ENCODE measurements around the gene MAP2K3.

MAP2K3 gene

DNA sequence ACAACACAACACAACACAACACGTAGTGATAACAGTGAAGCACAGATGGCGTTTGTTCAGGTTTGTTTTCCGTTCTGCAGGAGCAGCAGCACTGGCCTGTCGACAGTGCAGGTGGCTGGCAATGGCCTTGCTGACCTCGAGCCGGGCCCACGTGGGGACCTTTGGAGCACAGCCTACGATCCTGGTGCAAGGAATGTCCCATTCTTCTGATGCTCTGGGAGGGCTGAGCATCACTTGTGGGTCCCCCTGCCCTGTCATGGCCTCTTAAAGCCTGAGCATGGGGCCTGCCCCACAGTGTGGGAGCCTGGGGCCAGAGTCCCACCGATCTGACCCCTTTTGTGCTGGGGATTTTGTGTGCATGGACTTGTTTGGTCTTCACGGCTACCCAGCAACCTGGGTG is 6.8 kb downstream of the MAP2K3 start:
- no peaks in the 10 kb centered on the region for H3K27me3 ChIP-seq (ENCODE audit: insufficient read depth, low read length)
- no peak overlapping the region for H3K4me3 ChIP-seq (ENCODE audit: low read depth, low read length)
- H3K27ac ChIP-seq (ENCODE audit: low read depth, low read length) = no peak overlapping the region
- H3K4me1 ChIP-seq (ENCODE audit: control insufficient read depth, insufficient read depth, low read length, unreplicated experiment) = peaks cover 35% of the 10 kb centered on the region
- H3K36me3 ChIP-seq (ENCODE audit: insufficient read depth, low read length) = no peaks in the 10 kb centered on the region
- no peak overlapping the region for H2AFZ ChIP-seq (ENCODE audit: low read length, unreplicated experiment)
- H3K79me2 ChIP-seq (ENCODE audit: control insufficient read depth, insufficient read depth, low read length, unreplicated experiment) = peaks cover 92% of the 10 kb centered on the region

DNA sequence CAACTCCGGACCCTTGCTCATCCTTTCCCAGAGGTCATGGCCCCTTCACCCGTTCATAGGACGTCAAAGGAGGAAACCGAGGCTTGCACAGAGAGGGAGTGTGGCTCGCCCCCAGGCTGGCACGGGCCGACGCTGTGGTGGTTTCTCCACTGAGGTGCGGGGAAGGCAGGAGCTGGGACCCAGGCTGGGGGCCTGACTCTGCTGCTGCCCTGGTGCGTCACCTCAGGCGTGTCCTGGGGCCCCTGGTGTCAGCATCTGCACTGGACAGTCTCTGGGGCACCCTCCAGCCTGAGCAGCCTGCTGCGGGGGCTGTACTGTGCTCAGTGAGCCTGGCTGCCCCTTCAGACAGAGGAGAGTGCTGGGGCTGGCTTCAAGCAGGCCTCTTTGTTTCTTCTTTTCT is 7.4 kb downstream of the MAP2K3 start:
- Histone ChIP-seq H3K27ac (ENCODE audit: low read depth, low read length) (no peak overlapping the region), H3K36me3 (ENCODE audit: insufficient read depth, low read length) (no peaks in the 10 kb centered on the region), H3K27me3 (ENCODE audit: insufficient read depth, low read length) (no peaks in the 10 kb centered on the region), H3K4me3 (ENCODE audit: low read depth, low read length) (no peak overlapping the region), H3K79me2 (ENCODE audit: control insufficient read depth, insufficient read depth, low read length, unreplicated experiment) (peaks cover 94% of the 10 kb centered on the region), H2AFZ (ENCODE audit: low read length, unreplicated experiment) (no peak overlapping the region), H3K4me1 (ENCODE audit: control insufficient read depth, insufficient read depth, low read length, unreplicated experiment) (peaks cover 32% of the 10 kb centered on the region)

DNA sequence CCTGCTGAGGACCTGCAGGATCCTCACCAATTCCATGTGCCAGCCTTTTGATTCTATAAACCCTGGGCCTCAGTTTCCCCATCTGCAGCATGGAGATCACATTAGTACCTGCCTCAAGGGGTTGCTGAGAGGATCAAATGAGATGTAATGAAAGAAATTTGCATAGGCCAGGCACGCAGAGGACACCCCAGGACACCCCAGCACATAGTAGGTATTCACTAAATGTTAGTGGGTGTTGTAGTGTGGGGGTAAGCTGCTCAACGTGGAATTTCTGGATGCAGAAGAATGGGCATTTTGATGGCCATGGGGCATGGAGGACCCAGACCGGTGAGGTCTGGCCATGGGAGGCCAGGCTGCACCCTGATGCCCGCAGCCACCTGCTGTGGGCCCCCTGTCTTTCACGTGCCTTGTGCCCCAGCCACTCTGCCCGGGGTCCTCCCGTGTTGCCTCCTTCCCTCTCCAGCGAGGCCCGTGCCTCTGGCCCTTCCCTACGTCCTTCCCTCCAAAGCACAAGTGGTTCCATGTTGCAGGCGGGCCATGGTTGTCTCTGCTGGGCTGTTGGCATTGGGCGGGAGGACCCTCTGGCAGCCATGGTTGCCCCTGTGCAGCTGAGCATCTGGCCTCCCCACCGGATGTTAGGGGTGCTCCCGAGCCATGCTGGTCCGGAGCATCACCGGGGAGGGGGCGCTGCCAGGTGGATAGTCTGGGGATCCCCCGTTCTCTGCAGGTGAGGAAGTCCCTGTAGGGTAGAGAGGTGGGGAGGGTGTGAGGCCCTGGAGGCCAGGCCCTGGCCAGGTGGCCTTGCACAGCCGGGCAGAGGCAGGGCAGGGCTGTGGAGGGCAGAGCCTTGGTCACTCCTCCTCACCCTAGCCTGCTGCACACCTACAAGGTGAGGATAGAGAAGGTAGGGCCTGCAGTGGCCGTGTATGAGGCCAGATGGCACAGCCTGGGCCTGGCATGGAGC is 8.6 kb downstream of the MAP2K3 start:
- no peak overlapping the region for H3K4me3 ChIP-seq (ENCODE audit: low read depth, low read length)
- H2AFZ ChIP-seq (ENCODE audit: low read length, unreplicated experiment) = no peak overlapping the region
- no peaks in the 10 kb centered on the region for H3K27me3 ChIP-seq (ENCODE audit: insufficient read depth, low read length)
- H3K36me3 ChIP-seq (ENCODE audit: insufficient read depth, low read length) = no peaks in the 10 kb centered on the region
- H3K79me2 ChIP-seq (ENCODE audit: control insufficient read depth, insufficient read depth, low read length, unreplicated experiment) = peaks cover 92% of the 10 kb centered on the region
- peaks cover 22% of the 10 kb centered on the region for H3K4me1 ChIP-seq (ENCODE audit: control insufficient read depth, insufficient read depth, low read length, unreplicated experiment)
- H3K27ac ChIP-seq (ENCODE audit: low read depth, low read length) = no peak overlapping the region

- Histone ChIP-seq H3K27ac (ENCODE audit: low read depth, low read length) (no peak overlapping the region), H3K27me3 (ENCODE audit: insufficient read depth, low read length) (no peaks in the 10 kb centered on the region), H3K4me3 (ENCODE audit: low read depth, low read length) (no peak overlapping the region), H3K36me3 (ENCODE audit: insufficient read depth, low read length) (no peaks in the 10 kb centered on the region), H2AFZ (ENCODE audit: low read length, unreplicated experiment) (no peak overlapping the region), H3K4me1 (ENCODE audit: control insufficient read depth, insufficient read depth, low read length, unreplicated experiment) (peaks cover 15% of the 10 kb centered on the region), H3K79me2 (ENCODE audit: control insufficient read depth, insufficient read depth, low read length, unreplicated experiment) (peaks cover 85% of the 10 kb centered on the region)
Measured at GRCh38 chr17:21293831-21294210, 9.3 kb downstream of the MAP2K3 start.

DNA sequence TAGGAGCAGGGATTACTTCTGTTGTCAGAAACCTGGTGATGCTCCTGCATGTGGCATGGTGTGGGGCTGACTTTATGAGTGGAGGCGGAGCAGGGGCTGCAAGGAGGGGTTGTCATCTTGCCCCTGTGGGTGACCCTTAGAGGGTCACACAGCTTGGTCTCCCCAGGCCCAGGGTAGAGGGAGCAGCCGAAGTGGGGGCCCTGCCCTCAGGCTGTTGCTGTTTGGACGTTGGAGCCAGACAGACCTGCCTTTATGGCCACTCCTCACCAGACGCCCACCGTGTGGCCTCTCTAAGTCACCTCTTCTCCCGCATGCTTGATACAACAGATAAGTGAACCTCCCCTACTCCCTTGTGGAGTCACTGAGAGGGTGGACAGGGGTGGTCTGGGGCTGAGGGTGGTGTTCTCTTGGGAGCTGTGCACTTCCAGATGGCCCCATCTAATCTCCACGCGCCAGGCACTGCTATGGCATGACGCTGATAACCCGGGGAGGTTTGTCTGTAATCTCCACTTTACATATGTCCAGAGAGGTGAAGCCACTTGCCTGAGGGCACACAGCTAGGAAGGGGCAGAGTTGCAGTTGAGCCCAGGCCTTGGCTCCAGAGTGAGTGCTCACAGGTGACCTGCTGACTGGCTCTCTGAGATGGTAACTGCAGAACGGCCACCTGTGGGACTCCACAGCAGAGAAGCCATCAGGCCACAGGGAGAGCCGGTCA is 10.0 kb downstream of the MAP2K3 start:
- Histone ChIP-seq H3K4me1 (ENCODE audit: control insufficient read depth, insufficient read depth, low read length, unreplicated experiment) (peaks cover 9% of the 10 kb centered on the region), H3K4me3 (ENCODE audit: low read depth, low read length) (no peak overlapping the region), H3K27me3 (ENCODE audit: insufficient read depth, low read length) (no peaks in the 10 kb centered on the region), H3K79me2 (ENCODE audit: control insufficient read depth, insufficient read depth, low read length, unreplicated experiment) (peaks cover 78% of the 10 kb centered on the region), H3K36me3 (ENCODE audit: insufficient read depth, low read length) (no peaks in the 10 kb centered on the region), H2AFZ (ENCODE audit: low read length, unreplicated experiment) (no peak overlapping the region), H3K27ac (ENCODE audit: low read depth, low read length) (no peak overlapping the region)

- Histone ChIP-seq H2AFZ (ENCODE audit: low read length, unreplicated experiment) (no peak overlapping the region), H3K4me1 (ENCODE audit: control insufficient read depth, insufficient read depth, low read length, unreplicated experiment) (peaks cover under 1% of the 10 kb centered on the region), H3K79me2 (ENCODE audit: control insufficient read depth, insufficient read depth, low read length, unreplicated experiment) (peaks cover 70% of the 10 kb centered on the region), H3K27ac (ENCODE audit: low read depth, low read length) (no peak overlapping the region), H3K36me3 (ENCODE audit: insufficient read depth, low read length) (peaks cover 5% of the 10 kb centered on the region; the same call in 1 of the 2 replicates), H3K4me3 (ENCODE audit: low read depth, low read length) (no peak overlapping the region), H3K27me3 (ENCODE audit: insufficient read depth, low read length) (no peaks in the 10 kb centered on the region)
Measured at GRCh38 chr17:21295036-21295952, 10.8 kb downstream of the MAP2K3 start.

DNA sequence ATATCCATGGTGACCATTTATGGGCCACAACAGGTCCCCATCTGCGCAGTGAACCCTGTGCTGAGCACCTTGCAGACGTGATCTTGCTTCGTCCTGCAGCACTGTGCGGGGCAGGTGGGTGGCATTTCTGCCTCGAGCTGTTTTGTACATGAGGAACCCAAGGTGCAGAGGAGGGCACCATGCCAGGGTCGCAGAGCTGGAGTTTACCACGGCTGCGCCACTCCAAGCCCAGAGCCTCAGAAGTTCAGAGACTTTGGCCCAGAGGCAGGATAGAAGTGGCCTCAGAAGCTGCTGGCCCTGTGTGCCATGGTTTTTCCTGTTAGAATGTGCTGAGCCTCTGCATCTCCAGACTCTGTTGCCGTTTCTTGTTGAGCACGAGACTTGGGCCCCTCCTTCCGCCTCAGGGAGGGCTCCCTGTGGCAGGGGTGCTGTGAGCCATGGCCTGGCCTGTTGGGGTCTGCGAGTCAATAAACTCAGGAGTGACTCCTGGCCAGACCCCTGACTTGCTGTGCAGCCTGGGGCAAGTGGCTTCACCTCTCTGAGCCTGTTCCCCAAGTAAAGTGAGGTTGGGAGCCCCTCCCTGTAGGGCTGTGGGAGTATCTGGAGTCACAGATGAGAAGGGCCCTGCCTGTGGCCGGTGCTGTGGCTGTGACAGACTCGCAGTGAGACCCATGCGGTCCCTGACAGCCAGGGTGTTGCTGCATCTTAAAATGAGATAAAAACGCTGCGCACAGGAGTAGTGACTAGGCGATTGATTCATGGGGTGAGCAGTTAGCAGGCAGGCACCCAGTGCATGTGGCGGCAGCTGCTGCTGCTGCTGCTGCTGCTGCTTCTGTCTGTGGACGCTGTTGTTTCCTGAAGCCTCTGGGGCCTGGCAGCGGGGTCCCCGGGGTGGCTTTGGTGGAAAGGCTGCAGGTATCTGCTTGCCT is 11.8 kb downstream of the MAP2K3 start:
- Histone ChIP-seq H3K27ac (ENCODE audit: low read depth, low read length) (no peak overlapping the region), H3K79me2 (ENCODE audit: control insufficient read depth, insufficient read depth, low read length, unreplicated experiment) (peaks cover 61% of the 10 kb centered on the region), H3K36me3 (ENCODE audit: insufficient read depth, low read length) (peaks cover 7% of the 10 kb centered on the region; the same call in 1 of the 2 replicates)

DNA sequence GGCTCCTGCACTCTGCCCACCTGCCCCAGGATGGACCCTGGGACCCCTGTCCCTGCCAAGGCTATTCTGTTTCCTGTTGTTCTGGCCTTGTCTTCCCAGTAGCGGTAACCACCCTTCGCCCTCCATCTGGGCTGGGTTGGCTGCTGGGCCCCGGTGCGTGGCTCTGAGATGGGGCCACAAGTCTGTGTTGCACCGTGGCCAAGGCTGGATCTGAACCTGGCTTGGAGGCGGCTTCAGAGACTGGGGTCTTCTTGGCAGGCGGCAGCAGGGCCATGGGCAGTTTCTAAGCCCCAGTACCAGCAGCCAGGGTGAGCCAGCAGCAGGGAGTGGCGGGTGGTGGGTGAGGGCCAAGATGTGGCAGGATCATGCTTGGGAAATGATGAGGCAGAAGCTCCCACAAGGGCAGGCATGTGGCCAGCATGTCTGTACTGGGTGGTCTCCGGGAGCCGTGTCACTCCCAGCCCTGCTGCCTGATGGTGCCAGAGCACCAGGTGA is 12.6 kb downstream of the MAP2K3 start:
- H3K4me3 ChIP-seq (ENCODE audit: low read depth, low read length) = no peak overlapping the region
- peaks cover 54% of the 10 kb centered on the region for H3K79me2 ChIP-seq (ENCODE audit: control insufficient read depth, insufficient read depth, low read length, unreplicated experiment)
- no peaks in the 10 kb centered on the region for H3K27me3 ChIP-seq (ENCODE audit: insufficient read depth, low read length)
- H3K4me1 ChIP-seq (ENCODE audit: control insufficient read depth, insufficient read depth, low read length, unreplicated experiment) = no peaks in the 10 kb centered on the region
- H2AFZ ChIP-seq (ENCODE audit: low read length, unreplicated experiment) = no peak overlapping the region
- peaks cover 7% of the 10 kb centered on the region; the same call in 1 of the 2 replicates for H3K36me3 ChIP-seq (ENCODE audit: insufficient read depth, low read length)
- H3K27ac ChIP-seq (ENCODE audit: low read depth, low read length) = no peak overlapping the region

More for the DNA sequence above, 11.8 kb downstream of the MAP2K3 start:
- H3K4me1 ChIP-seq (ENCODE audit: control insufficient read depth, insufficient read depth, low read length, unreplicated experiment) = no peaks in the 10 kb centered on the region
- no peak overlapping the region for H3K4me3 ChIP-seq (ENCODE audit: low read depth, low read length)
- no peak overlapping the region for H2AFZ ChIP-seq (ENCODE audit: low read length, unreplicated experiment)
- H3K27me3 ChIP-seq (ENCODE audit: insufficient read depth, low read length) = no peaks in the 10 kb centered on the region

- no peaks in the 10 kb centered on the region for H3K27me3 ChIP-seq (ENCODE audit: insufficient read depth, low read length)
- H2AFZ ChIP-seq (ENCODE audit: low read length, unreplicated experiment) = no peak overlapping the region
- no peak overlapping the region for H3K4me3 ChIP-seq (ENCODE audit: low read depth, low read length)
- H3K4me1 ChIP-seq (ENCODE audit: control insufficient read depth, insufficient read depth, low read length, unreplicated experiment) = no peaks in the 10 kb centered on the region
- peaks cover 7% of the 10 kb centered on the region; the same call in 1 of the 2 replicates for H3K36me3 ChIP-seq (ENCODE audit: insufficient read depth, low read length)
- H3K27ac ChIP-seq (ENCODE audit: low read depth, low read length) = no peak overlapping the region
- peaks cover 49% of the 10 kb centered on the region for H3K79me2 ChIP-seq (ENCODE audit: control insufficient read depth, insufficient read depth, low read length, unreplicated experiment)
Measured at GRCh38 chr17:21297597-21297996, 13.1 kb downstream of the MAP2K3 start.
